Iris pigment epithelial cell (primary cell): ENCODE results near the gene CYB561.
A peak's percentile ranks its signal among the peaks of the same experiment; 100 is the strongest.

Experiments
- DNase-seq: peaks from one replicate; pipeline ENCODE4 v3.0.0-alpha.2; 2011; ENCODE audit warnings: low read depth

The CYB561 gene

GRCh38 chr17:63445954-63446752 is at the start of gene CYB561:
Gene CYB561, minus strand, starts transcription at chr17:63446306. Its CDS starts 8,759 bp downstream, at chr17:63437547.
- DNase-seq: peak; percentile 49

GRCh38 chr17:63495491-63495890 is 49.4 kb upstream of the CYB561 start:
- no peak for DNase-seq

GRCh38 chr17:63494300-63494928 is 48.3 kb upstream of the CYB561 start:
- no peak for DNase-seq

- no peak for DNase-seq
Measured at GRCh38 chr17:63493411-63493810, 47.3 kb upstream of the CYB561 start.

- no peak for DNase-seq
Measured at GRCh38 chr17:63492940-63493339, 46.8 kb upstream of the CYB561 start.

GRCh38 chr17:63491977-63492618 is 46.0 kb upstream of the CYB561 start:
- DNase-seq: no peak

- no peak for DNase-seq
Measured at GRCh38 chr17:63491413-63491812, 45.3 kb upstream of the CYB561 start.

GRCh38 chr17:63490858-63491400 is 44.8 kb upstream of the CYB561 start:
- no peak for DNase-seq

- no peak for DNase-seq
Measured at GRCh38 chr17:63490329-63490728, 44.2 kb upstream of the CYB561 start.

GRCh38 chr17:63489291-63489690 is 43.2 kb upstream of the CYB561 start:
- DNase-seq: no peak

GRCh38 chr17:63488851-63489250 is 42.7 kb upstream of the CYB561 start:
- DNase-seq: no peak

GRCh38 chr17:63487014-63487339 is 40.9 kb upstream of the CYB561 start:
- DNase-seq: no peak

GRCh38 chr17:63486317-63487013 is 40.4 kb upstream of the CYB561 start:
- DNase-seq: no peak

GRCh38 chr17:63483655-63484575 is 37.8 kb upstream of the CYB561 start:
- DNase-seq: no peak

- no peak for DNase-seq
Measured at GRCh38 chr17:63483038-63483437, 36.9 kb upstream of the CYB561 start.

- no peak for DNase-seq
Measured at GRCh38 chr17:63482509-63482908, 36.4 kb upstream of the CYB561 start.

- no peak for DNase-seq
Measured at GRCh38 chr17:63481488-63481870, 35.4 kb upstream of the CYB561 start.

- no peak for DNase-seq
Measured at GRCh38 chr17:63480826-63481487, 34.9 kb upstream of the CYB561 start.

GRCh38 chr17:63480192-63480784 is 34.2 kb upstream of the CYB561 start:
- DNase-seq: no peak

GRCh38 chr17:63479495-63480184 is 33.5 kb upstream of the CYB561 start:
- DNase-seq: no peak
